ENCODE results near the gene SYT8.

Gene SYT8

GRCh38 chr11:1842149-1843097 lies 7.6 kb downstream of the SYT8 start:
- H3K4me3 ChIP-seq (ENCODE audit: low read depth, low read length) = no peak overlapping the region
- TF ChIP-seq CTCF (IDR thresholded peaks at IDR 0.05; ENCODE audit: control insufficient read depth, extremely low read depth, insufficient read depth) = no peak
- DNase-seq (ENCODE audit: low read depth) = no peak

GRCh38 chr11:1843098-1843473 lies 8.3 kb downstream of the SYT8 start:
- no peak overlapping the region for H3K4me3 ChIP-seq (ENCODE audit: low read depth, low read length)
- TF ChIP-seq CTCF (IDR thresholded peaks at IDR 0.05; ENCODE audit: control insufficient read depth, extremely low read depth, insufficient read depth) = no peak
- no peak for DNase-seq (ENCODE audit: low read depth)

- DNase-seq (ENCODE audit: low read depth) = no peak
- no peak for TF ChIP-seq CTCF (IDR thresholded peaks at IDR 0.05; ENCODE audit: control insufficient read depth, extremely low read depth, insufficient read depth)
- no peak overlapping the region for H3K4me3 ChIP-seq (ENCODE audit: low read depth, low read length)
Observed at GRCh38 chr11:1843796-1844195, 9.0 kb downstream of the SYT8 start.

GRCh38 chr11:1844221-1845094 lies 9.7 kb downstream of the SYT8 start:
- no peak for TF ChIP-seq CTCF (IDR thresholded peaks at IDR 0.05; ENCODE audit: control insufficient read depth, extremely low read depth, insufficient read depth)
- no peak for DNase-seq (ENCODE audit: low read depth)
- no peak overlapping the region for H3K4me3 ChIP-seq (ENCODE audit: low read depth, low read length)

GRCh38 chr11:1845095-1845429 lies 10.3 kb downstream of the SYT8 start:
- no peak overlapping the region for H3K4me3 ChIP-seq (ENCODE audit: low read depth, low read length)
- DNase-seq (ENCODE audit: low read depth) = no peak
- no peak for TF ChIP-seq CTCF (IDR thresholded peaks at IDR 0.05; ENCODE audit: control insufficient read depth, extremely low read depth, insufficient read depth)

- no peak for TF ChIP-seq CTCF (IDR thresholded peaks at IDR 0.05; ENCODE audit: control insufficient read depth, extremely low read depth, insufficient read depth)
- H3K4me3 ChIP-seq (ENCODE audit: low read depth, low read length) = no peak overlapping the region
- DNase-seq (ENCODE audit: low read depth) = no peak
Observed at GRCh38 chr11:1845561-1846452, 11.0 kb downstream of the SYT8 start.
